GM21381 (cell line): ENCODE data around the gene ANKRD62.
A peak's percentile ranks its signal among the peaks of the same experiment; 100 is the strongest.

ENCODE experiments used
- ATAC-seq: cut with Tn5 transposase; IDR thresholded peaks from one replicate; pipeline ENCODE4 v1.9.1; 2021; ENCODE audit warnings: mild to moderate bottlenecking, moderate library complexity; ENCODE audit not compliant: unreplicated experiment

Gene ANKRD62

GRCh38 chr18:12093520-12094257, at the start of gene ANKRD62:
TSS of gene ANKRD62 (plus strand) at chr18:12093843. CDS start at chr18:12094018, 175 bp downstream.
- ATAC-seq = no peak

- ATAC-seq = no peak
These were observed 49.1 kb upstream of the ANKRD62 start for GRCh38 chr18:12044591-12044990.

GRCh38 chr18:12046046-12046750, 47.4 kb upstream of the ANKRD62 start:
- no peak for ATAC-seq

- ATAC-seq = no peak
These were observed 46.8 kb upstream of the ANKRD62 start for GRCh38 chr18:12046751-12047335.

- ATAC-seq = no peak
These were observed 45.4 kb upstream of the ANKRD62 start for GRCh38 chr18:12048010-12048826.

GRCh38 chr18:12048827-12049175, 44.8 kb upstream of the ANKRD62 start:
- no peak for ATAC-seq

- peak; percentile 89 for ATAC-seq
These were observed 43.4 kb upstream of the ANKRD62 start for GRCh38 chr18:12049978-12050811.

- no peak for ATAC-seq
These were observed 40.8 kb upstream of the ANKRD62 start for GRCh38 chr18:12052866-12053265.

- no peak for ATAC-seq
These were observed 40.4 kb upstream of the ANKRD62 start for GRCh38 chr18:12053289-12053688.

- no peak for ATAC-seq
These were observed 37.4 kb upstream of the ANKRD62 start for GRCh38 chr18:12056034-12056883.

- no peak for ATAC-seq
These were observed 36.7 kb upstream of the ANKRD62 start for GRCh38 chr18:12056884-12057402.

- ATAC-seq = no peak
These were observed 36.1 kb upstream of the ANKRD62 start for GRCh38 chr18:12057419-12058039.

- ATAC-seq = no peak
These were observed 34.1 kb upstream of the ANKRD62 start for GRCh38 chr18:12059334-12060181.

- ATAC-seq = no peak
These were observed 33.3 kb upstream of the ANKRD62 start for GRCh38 chr18:12060182-12060870.

GRCh38 chr18:12061685-12062084, 32.0 kb upstream of the ANKRD62 start:
- ATAC-seq = no peak

GRCh38 chr18:12062974-12063373, 30.7 kb upstream of the ANKRD62 start:
- no peak for ATAC-seq

- ATAC-seq = no peak
These were observed 29.4 kb upstream of the ANKRD62 start for GRCh38 chr18:12064086-12064763.
